GM21786 (cell line): Measurements from ENCODE around the gene HOOK2.

ENCODE experiments used
- ATAC-seq: cut with Tn5 transposase; IDR thresholded peaks from one replicate; pipeline ENCODE4 v1.9.1; 2021; ENCODE audit not compliant: unreplicated experiment

The HOOK2 gene

DNA sequence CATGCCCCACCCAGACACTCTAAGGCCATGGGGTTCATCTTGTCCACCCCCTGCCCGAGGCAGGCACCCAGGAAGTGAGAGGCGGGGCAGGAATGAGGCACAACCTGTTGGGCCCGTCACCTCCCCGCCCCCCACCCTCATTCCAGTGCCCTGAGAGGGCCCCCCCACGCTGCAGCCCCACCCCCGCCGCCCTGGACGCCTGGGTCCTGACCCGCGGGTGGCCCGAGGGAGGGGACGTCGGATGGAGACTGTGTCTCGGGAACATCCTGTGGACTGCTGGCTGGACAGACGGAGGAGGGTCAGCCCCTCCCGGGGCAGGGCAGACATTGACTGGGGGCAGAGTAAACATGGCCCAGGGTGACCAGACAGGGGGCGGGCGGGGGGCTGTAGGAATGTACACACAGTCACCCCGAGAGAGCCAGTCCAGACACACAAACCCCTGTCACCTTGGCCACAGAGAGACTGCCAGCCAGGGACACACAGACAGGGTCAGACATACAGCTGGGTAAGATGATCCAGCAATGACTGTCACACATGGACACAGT lies 8.6 kb upstream of the HOOK2 start:
- no peak for ATAC-seq

DNA sequence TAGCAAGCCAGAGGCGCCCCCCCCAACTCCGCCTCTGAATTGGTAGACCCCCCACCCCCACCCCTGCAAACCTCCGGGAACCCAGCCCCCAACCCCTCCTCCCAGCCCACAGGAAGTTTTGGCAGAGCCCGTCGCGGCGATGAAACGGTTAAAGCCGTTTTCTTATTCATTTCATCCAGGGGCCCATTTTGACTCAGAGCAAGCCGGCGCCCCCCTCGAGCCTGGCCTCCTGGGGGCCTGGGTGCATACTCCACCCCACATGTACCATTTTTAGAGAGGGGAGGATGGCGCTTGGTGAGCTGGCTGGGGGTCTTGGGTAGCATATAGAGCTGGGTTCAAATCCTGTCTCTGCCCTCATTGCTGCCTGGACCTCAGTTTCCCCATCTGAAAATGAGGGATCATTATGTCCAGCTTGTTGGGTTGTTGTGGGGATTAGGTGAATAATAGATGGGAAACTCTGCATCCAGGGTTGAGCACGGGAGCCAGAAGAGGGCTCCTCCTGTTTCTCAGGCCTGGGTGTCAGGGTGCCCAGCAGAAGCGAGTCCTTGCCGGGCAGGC lies 8.0 kb upstream of the HOOK2 start:
- no peak for ATAC-seq

DNA sequence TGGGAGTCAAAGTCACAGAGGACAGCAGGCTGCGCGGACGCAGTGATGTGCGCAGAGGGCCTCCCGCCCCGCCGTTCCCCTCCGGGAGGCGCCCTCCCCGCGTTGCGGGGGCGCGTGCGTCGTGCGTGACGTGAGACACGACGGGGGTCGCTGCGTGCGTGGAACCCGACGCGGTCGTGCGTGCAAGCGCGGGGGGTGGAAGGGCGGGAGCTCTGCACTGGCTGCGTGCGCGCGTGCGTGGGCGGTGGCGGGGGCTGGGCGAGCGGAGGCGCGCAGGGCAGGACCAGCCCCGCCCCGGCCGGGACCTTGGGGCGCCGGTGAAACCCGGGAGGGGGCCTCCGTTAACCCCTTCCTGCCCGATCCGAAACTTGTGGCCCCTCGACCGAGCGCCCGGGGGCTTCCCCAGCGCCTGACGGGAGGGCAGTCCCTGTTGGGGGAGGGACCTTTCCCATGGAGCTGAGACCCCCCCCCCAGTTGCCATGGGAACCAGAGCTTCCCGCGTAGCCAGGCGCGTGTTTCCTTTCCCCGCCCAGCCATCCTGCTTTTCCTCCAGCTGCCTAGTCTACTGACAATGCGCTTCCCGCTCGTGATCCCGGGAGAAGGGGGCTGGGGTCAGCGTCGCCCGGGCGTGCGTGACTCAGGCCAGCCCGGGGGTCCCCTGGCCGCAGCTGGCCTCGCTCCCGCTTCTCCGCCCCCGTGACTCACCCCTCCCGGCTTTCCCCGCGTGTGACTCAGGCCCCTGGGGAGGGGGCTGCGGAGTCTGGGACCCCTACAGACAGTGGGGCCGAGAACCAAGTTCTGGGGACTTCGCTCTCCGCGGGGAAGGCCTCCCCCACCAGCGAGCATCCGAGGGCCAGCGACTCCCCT lies 7.3 kb upstream of the HOOK2 start:
- no peak for ATAC-seq

DNA sequence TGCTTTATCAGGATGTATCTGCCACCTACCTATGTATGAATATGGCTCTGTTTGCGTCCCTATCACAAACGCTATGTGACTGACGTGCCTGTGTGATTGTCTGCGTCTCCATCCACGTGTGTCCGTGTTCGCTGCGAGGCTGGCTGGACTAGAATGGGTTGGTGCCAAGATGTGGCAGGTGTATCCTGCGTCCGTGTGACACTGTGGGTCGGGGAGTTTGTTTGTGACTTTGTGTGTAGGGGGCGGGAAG lies 6.7 kb upstream of the HOOK2 start:
- no peak for ATAC-seq

DNA sequence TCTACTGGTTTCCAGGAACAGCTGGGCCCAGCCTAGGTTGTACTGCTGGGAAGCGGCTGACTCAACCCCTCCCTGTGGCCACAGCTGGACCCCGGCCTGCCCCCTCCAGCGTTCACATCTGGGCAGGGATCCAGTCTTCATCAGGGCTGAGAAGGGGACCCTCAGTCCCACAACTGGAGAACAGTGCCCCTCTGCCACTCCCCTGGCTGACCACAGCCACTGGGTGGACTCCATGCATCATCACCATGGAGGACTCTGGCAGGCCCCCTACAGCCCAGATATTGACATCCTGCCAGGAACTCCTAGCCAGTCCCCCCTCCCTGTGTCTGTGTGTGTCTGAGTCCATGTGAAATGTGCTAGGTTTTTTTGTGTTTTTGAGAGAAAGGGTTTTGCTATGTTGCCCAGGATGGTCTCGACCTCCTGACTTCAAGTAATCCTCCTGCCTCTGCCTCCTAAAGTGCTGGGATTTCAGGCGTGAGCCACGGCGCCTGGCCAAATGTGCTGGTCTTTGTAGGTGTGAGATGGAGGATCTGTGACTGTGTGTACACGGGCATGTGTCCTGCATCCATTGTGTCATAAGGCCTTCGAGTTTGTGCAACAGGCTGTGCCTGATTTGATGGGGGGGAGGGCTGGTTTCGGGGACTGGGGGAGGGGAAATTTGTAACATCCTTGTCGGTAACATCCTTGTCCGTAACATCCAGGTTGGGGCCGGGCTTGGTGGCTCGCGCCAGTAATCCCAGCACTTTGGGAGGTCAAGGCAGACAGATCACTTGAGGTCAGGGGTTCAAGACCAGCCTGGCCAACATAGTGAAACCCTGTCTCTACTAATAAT lies 4.0 kb upstream of the HOOK2 start:
- no peak for ATAC-seq

DNA sequence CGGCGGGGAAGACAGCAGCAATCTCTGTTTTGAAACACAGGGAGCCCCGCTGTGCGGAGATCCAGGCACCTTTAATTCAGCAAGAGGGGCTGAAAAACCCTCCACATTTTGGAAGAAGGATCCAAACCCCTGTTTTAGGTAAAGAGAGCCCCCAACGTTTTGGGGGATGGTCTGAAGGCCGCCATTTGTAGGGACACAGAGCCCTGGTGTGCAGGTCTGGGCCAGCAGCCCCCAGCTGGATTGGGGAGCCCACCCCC lies 3.5 kb upstream of the HOOK2 start:
- ATAC-seq: no peak

DNA sequence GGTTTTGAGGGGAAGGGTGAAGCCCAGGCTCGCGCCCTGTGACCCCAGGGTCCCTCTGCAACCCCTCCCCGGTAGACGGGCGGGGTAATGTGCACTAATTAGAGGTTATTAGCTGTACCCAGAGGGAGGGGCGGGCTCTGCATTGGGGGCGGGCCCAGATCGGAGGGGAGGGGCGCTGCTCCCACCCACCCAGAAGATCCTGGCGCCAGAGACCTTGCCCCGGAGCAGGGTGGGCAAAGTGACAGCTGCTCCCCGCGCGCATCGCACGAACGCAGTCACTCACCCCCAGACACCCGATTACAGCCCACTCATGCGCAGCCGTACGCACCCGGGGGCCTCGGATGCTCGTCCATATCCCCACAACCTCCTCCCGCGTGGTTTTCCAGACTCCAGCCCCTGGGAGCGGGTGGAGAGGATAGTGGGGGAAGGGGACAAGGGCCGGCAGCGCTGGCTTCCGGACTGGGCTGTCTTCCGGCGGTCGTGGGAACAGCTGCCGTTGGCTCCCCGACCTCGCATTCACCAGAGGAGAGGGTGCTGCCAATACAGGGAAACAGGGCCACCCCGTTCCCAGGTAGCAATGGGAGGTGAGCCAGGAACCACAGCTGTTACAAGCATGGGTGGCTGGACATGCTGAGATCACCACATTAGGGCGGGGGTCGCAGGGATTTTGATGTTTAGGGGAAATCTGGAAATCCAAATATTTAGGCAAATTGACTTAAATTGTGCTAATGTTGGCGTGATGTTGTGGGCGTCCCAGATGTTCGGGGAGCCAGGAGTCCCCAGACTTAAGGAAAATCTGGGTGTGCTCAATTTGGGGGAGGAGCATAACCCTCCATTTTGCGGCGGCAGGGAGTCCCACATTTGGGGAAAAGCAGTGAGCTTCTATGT lies 2.9 kb upstream of the HOOK2 start:
- no peak for ATAC-seq

DNA sequence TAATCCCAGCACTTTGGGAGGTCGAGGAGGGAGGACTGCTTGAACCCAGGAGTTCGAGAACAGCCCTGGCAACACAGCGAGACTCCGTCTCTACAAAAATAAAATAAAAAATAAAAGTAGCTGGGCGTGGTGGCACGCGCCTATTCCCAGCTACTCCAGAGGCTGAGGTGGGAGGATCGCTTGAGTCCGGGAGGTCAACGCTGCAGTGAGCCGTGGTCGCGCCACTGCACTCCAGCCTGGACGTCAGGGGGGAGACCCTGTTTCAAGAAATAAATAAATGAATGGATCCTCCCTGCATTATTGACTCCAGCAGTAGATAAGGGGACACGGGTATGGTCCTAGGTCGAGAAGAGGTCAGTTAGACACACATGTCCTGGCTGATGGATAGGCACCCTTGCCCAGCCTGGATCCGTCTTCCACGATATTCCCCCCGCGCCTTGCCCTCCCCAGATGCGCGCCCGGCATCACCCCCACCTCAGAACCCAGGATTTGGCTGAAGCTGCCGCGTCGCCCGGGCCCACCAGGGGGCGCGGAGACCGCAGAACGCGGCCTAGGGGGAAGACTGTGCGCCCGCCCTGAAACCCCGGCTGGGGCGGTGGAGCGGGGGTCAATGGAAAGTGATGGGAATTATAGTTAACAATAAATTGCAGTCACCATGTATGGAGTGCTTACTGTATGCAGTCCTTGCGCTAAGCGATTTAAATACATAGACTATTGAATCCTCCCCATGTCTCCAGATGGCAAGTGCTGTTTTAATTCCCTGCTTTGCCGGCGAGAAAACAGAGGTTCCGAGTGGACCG lies 2.1 kb upstream of the HOOK2 start:
- no peak for ATAC-seq

DNA sequence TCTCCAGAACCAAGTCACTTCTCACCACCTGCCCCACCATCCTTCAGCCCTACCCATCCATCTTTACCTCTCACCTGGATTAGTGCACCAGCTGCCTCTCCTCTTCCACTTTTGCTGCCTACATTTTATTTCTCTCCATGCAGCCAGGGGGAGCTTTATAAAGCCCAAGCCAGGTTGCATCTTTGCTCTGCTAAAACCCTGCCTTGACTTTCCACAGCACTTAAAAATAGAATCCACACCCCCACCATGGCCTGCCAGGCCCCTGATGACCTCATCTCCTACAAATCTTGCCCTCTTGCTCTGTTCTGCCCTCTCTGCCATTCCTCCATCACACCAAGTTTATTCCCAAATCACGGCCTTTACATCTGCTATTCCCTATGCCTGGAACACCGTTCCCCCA lies 1.8 kb downstream of the HOOK2 start:
- no peak for ATAC-seq

DNA sequence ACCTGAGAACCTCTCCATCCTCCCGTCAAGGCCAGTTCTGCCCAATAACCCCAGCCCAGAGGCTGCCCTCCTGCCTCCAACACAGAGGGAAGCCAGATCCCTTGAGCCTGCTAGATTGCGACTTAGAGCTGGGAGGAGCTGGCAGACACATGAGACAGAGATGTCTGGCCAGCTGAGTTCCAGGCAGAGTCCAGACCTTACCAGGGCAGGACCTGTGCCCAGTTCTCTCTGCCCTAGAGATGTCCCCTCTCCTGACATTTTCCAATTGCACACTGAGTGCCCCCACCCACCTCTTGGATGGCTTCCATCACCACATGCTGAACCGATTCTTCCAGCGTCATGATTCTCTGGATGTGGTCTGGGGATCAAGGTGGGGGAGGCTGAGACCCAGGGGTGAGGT lies 3.0 kb downstream of the HOOK2 start:
- ATAC-seq: no peak

DNA sequence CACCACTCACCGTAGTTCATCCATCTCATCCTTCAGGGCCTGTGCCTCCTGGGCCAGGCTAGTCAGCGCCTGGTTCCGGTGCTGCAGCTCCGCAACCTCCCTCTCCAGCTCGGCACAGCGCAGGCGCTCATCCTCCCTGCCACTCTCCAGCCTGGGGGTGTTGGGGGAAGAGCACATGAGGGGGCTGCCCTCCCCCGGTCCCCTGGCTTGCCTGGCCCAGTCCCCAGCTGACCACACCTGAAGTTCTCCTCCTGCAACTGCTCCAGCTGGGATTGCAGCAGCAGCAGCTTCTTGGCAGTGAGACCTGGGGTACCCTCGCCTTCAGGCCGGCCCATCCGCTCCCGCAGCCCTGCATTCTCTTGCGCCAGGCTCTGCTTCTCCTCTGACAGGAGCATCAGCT lies 4.4 kb downstream of the HOOK2 start:
- no peak for ATAC-seq

DNA sequence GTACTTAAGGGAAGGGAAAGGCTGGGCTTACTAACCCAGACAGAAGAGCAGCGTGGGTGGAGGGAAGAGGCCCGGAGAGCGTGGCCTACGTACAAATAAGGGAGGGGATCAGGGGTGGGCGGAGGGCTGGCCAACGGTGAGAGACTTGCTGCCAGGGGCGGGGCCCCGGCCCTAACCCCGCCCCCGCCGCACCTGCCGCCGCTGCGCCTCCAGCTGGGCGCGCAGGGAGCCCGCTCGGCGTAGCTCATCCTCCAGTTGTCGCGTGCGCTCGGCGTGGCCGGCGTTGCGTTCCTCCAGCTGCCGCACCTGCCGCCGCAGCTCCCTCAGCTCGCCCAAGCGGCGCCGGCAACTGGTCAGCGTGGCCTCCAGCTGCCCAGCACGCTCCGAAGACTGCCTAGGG lies 5.7 kb downstream of the HOOK2 start:
- no peak for ATAC-seq

DNA sequence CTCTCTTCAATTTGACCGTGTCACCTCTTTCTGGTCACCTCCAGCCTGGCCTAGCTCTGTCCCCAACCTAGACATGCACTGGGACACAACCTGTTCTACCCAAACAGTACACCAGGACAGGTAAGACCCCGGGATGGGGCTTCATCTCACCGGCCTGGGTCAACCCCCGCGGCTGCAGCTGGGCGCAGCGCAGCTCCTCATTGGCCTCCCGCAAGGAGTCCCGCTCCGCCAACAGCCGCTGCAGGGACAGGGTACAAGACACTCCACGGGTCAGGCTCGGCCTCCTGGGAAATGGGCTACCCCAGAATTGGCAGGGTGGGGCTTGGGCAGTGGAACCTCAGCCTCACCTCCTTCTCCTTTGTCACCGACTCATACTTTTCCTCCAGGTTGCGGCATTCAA lies 7.7 kb downstream of the HOOK2 start:
- no peak for ATAC-seq

DNA sequence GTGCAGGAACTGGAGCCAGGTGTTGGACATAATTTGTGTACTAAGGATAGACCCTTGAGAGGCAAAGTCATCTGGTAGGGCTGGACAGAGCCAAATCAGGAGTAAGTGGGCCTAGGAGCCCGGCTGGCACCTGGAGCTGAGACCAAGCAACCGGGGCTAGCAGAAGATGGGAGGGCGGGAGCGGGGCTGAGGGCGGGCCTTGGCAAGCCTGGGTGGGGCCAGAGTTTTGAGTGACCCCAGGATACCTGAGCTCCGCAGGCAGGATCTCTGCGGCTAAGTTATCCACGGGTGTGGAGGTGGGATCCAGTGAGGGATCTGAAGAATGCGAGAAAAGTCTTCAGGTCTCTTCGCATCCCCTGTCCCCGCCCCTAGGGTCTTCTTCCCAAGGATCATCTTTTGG lies 8.2 kb downstream of the HOOK2 start:
- ATAC-seq: no peak

DNA sequence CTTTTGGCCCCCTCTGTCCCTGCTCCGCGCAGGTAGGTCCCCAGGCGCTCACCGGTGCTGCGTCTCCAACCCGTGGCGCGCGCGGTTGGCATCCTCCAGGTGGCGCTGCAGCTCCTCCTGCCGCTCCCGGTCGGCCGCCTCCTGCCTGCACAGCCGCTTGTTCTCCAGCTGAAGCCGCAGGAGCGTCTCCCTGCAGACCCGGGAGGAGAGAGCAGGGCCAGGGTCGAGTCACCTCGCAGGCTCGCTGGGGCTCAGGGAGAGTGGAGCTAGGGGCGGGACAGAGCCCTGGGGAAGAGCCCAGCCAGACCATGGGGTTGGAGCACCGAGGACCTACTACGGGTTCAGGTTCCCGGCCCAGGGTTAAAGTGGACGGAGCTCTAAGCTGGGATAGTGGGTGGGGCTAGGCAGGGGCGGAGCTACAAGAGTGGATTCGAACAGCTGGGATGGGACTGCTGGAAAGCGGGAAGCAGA lies 9.3 kb downstream of the HOOK2 start:
- ATAC-seq: no peak

DNA sequence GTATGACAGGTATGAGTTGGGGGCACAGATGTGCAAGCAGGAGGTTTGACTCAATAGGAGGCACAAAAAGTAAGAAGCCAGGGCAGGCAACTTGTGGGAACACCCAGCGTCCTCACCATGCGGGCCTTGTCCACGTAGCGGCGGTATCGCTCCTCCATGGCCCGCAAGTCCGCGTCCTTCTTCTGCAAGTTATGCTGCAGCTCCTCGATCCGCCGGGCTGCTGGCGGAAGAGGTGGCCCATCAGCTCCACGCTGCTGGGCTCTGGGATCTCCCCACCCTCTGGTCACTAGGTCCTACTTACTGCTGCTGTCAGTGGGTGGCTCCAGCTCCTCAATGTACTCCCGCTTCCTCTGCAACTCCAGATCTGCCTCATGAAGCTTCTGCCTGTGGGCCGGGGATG lies 10.7 kb downstream of the HOOK2 start:
- ATAC-seq: no peak

DNA sequence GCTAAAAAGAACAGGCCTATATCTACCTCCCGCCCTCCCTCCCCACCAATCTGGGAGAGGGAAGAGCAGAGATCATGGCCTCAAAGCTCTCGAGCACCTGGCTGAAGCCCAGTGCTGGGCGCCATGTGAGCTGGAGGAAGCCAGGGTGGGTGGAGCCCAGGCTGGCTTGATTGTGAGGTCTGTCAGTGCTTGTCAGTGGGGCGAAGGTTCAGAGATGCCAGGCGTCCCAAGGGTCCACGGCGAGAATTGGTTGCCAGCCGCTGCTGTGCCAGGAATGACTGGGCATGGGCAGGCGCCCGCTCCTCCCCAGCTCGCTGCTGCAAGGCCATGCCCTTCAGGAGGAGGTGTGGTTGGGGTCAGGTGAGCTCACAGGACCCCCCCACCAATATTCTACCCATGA lies 12.3 kb downstream of the HOOK2 start:
- no peak for ATAC-seq

DNA sequence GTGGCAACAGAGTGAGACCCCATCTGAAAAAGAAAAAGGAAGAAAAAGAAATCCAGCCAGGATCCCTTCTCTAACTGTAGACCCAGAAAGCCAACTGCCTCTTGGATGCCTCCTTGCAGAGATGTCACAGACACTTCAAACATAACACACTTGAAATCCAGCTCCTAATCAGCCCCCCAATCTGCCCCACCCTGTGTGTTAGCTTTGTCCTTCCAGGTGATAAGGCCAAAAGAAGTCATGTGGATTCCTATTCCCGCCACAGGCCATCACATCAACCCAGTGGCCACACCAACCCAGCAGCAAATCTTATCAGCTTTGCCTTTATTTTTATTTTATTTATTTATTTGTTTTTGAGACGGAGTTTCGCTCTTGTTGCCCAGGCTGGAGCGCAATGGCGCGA lies 15.7 kb downstream of the HOOK2 start:
- ATAC-seq: no peak

DNA sequence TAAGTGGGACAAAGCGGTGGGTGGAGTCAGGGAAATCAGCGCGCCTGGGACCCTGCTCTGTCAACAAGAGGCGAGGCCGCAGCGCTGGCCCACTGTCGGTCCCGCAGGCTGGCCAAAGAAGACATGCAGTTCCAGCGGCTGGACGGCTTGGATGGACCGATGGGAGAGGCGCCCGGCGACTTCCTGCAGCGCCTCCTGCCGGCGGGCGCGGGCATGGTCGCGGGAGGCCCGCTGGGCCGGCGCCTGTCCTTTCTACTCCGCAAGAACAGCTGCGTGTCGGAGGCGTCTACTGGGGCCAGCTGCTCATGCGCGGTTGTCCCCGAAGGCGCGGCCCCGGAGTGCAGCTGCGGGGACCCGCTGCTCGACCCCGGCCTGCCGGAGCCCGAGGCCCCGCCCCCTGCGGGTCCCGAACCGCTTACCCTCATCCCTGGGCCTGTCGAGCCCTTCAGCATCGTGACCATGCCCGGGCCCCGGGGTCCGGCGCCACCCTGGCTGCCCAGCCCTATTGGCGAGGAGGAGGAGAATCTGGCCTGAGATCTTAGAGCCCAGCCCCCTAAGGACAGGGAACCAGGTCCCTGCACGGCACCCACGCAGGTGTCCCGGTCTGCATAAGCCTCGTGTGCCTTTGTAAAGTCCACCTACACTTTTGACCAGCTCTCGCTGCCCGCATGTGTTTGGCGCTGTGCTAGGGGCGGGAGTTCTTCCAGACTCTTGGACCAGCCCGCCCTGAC lies 17.6 kb downstream of the HOOK2 start:
- no peak for ATAC-seq
